Measurements from ENCODE around the gene EYA4. TPM values are rescaled to one million over a fixed set of nuclear protein-coding genes. Genes with fewer than 3 reads are reported as not detected.

EYA4 gene
- polyA plus RNA-seq, 2 of the 4 experiments (the other 2 are of a cell fraction), result 14.4 to 28.3 TPM

DNA sequence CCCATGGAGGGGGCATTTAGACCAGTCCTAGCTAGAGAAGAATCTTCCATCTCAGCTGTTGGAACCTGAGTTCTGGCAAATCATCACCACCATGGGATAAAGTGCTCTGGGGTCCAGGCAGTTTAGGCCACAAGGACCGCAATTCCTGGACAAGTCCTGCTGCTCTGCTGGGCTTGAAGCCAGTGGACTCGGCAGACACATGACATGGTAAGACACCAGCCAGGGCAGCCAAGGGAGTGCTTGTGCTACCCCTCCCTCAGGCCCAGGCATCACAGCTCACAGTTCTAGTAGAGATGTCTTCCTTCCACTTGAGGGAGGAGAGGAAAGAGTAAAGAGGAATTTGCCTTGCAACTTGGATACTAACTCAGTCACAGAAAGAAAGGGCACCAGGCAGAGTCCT lies 246.0 kb downstream of the EYA4 start:
- Histone ChIP-seq H3K4me3 (no peak overlapping the region), H3K27ac (no peak overlapping the region), H3K4me1 (no peaks in the 10 kb centered on the region), H3K9me3 (no peaks in the 10 kb centered on the region), H3K4me2 (no peak overlapping the region)
- TF ChIP-seq SMC3 (IDR thresholded peaks at IDR 0.05) (no peak), EP300 (IDR thresholded peaks at IDR 0.05) (no peak), RFX5 (IDR thresholded peaks at IDR 0.05) (no peak), KDM5A (IDR thresholded peaks at IDR 0.05) (no peak), FOSB (CRISPR knock-in tag; IDR thresholded peaks at IDR 0.05) (no peak), POLR2A (IDR thresholded peaks at IDR 0.05; ENCODE audit: low read length) (no peak), KDM1A (IDR thresholded peaks at IDR 0.05; ENCODE audit: low read depth) (no peak), SREBF2 (IDR thresholded peaks at IDR 0.05) (no peak), CBX8 (IDR thresholded peaks at IDR 0.05) (no peak), NR3C1 (IDR thresholded peaks at IDR 0.05) (no peak), MAZ (IDR thresholded peaks at IDR 0.05; ENCODE audit: borderline replicate concordance, low read depth, low read length) (no peak), GATA3 (IDR thresholded peaks at IDR 0.05; ENCODE audit: borderline replicate concordance) (no peak), TP53 (CRISPR knock-in tag; IDR thresholded peaks at IDR 0.05) (no peak), FOSL2 (IDR thresholded peaks at IDR 0.05) (no peak), FOSL2 (CRISPR knock-in tag; IDR thresholded peaks at IDR 0.05) (no peak), HOXB5 (CRISPR knock-in tag; IDR thresholded peaks at IDR 0.05) (no peak)
- TF ChIP-seq, protein P1, sequence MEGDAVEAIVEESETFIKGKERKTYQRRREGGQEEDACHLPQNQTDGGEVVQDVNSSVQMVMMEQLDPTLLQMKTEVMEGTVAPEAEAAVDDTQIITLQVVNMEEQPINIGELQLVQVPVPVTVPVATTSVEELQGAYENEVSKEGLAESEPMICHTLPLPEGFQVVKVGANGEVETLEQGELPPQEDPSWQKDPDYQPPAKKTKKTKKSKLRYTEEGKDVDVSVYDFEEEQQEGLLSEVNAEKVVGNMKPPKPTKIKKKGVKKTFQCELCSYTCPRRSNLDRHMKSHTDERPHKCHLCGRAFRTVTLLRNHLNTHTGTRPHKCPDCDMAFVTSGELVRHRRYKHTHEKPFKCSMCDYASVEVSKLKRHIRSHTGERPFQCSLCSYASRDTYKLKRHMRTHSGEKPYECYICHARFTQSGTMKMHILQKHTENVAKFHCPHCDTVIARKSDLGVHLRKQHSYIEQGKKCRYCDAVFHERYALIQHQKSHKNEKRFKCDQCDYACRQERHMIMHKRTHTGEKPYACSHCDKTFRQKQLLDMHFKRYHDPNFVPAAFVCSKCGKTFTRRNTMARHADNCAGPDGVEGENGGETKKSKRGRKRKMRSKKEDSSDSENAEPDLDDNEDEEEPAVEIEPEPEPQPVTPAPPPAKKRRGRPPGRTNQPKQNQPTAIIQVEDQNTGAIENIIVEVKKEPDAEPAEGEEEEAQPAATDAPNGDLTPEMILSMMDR (IDR thresholded peaks at IDR 0.05), result no peak
- TF ChIP-seq, protein P2, sequence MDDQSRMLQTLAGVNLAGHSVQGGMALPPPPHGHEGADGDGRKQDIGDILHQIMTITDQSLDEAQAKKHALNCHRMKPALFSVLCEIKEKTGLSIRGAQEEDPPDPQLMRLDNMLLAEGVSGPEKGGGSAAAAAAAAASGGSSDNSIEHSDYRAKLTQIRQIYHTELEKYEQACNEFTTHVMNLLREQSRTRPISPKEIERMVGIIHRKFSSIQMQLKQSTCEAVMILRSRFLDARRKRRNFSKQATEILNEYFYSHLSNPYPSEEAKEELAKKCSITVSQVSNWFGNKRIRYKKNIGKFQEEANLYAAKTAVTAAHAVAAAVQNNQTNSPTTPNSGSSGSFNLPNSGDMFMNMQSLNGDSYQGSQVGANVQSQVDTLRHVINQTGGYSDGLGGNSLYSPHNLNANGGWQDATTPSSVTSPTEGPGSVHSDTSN (IDR thresholded peaks at IDR 0.05), result no peak
- TF ChIP-seq, protein P3, sequence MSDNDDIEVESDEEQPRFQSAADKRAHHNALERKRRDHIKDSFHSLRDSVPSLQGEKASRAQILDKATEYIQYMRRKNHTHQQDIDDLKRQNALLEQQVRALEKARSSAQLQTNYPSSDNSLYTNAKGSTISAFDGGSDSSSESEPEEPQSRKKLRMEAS (IDR thresholded peaks at IDR 0.05), result no peak
- no peak for FAIRE-seq
- no peak for ATAC-seq
- POLR2A ChIA-PET, result no interaction called here
- WGBS (ENCODE audit: missing lambda C conversion rate), result 83% methylated on average over 2 of the region's 2 CpGs
- no peak for DNase-seq (ENCODE audit: low read depth in 1 of 2, low spot score in 1 of 2)
- CTCF ChIA-PET, result interaction anchor here (1.4 kb wide), 1 partner anchor 302 kb away, joined by 4 read pairs; no protein-coding TSS in a partner anchor

DNA sequence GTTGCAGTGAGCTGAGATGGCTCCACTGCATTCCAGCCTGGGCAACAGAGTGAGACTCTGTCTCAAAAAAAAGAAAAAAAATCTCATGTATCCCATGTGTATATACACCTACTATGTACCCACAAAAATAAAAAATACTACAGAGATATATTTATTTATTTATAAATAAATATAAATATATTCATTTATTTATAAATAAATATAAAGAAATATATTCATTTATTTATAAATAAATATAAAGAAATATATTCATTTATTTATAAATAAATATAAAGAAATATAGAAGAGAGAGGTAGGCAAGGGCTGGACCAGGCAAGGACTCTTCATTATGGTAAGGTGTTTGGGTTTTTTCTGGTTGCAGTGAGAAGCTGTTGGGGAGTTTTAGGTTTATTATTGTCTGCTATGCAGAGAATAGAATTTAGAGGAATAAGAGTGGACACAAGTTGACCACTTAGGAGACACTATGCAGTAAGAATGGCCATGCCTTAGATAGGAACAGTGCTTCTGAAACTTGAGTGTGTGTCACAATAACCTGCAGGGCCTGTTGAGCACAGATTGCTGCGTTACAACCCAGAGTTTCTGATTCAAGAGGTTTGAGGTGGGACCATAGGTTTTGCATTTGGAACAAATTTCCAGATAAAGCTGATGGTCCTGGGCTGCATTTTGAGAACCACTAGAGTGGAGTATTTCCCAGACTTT lies 254.2 kb downstream of the EYA4 start:
- 86% methylated on average over 1 of the region's 1 CpG for WGBS (ENCODE audit: missing lambda C conversion rate)
- no peak for TF ChIP-seq NR3C1 (IDR thresholded peaks at IDR 0.05)
- no peak for TF ChIP-seq RAD21 (conservative IDR thresholded peaks at IDR 0.05 in 1 of 2, IDR thresholded peaks at IDR 0.05 in 1 of 2)
- no peak for TF ChIP-seq RCOR1 (IDR thresholded peaks at IDR 0.05; ENCODE audit: low read depth, low read length)
- TF ChIP-seq EP300 (IDR thresholded peaks at IDR 0.05), result no peak
- TF ChIP-seq ZC3H11A (IDR thresholded peaks at IDR 0.05), result no peak
- TF ChIP-seq MAFK (IDR thresholded peaks at IDR 0.05; ENCODE audit: partially characterized antibody), result no peak
- TF ChIP-seq, protein P4, sequence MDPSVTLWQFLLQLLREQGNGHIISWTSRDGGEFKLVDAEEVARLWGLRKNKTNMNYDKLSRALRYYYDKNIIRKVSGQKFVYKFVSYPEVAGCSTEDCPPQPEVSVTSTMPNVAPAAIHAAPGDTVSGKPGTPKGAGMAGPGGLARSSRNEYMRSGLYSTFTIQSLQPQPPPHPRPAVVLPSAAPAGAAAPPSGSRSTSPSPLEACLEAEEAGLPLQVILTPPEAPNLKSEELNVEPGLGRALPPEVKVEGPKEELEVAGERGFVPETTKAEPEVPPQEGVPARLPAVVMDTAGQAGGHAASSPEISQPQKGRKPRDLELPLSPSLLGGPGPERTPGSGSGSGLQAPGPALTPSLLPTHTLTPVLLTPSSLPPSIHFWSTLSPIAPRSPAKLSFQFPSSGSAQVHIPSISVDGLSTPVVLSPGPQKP (IDR thresholded peaks at IDR 0.05; ENCODE audit: low read depth, low read length), result no peak
- no peak for TF ChIP-seq SMC3 (IDR thresholded peaks at IDR 0.05)
- no peak for TF ChIP-seq NPAS2 (CRISPR knock-in tag; IDR thresholded peaks at IDR 0.05; ENCODE audit: borderline replicate concordance)
- no peak for TF ChIP-seq ZFP36 (IDR thresholded peaks at IDR 0.05; ENCODE audit: borderline replicate concordance, partially characterized antibody)
- TF ChIP-seq JUNB (IDR thresholded peaks at IDR 0.05), result no peak
- no peak for TF ChIP-seq NFE2L2 (conservative IDR thresholded peaks at IDR 0.05; ENCODE audit: low read length)
- TF ChIP-seq RFX5 (IDR thresholded peaks at IDR 0.05), result no peak
- no peak overlapping the region for H3K27ac ChIP-seq
- ChIA-PET POLR2A (no interaction called here), CTCF (no interaction called here)
- H3K4me2 ChIP-seq, result no peak overlapping the region
- no peak overlapping the region for H3K4me3 ChIP-seq
- no peaks in the 10 kb centered on the region for H3K9me3 ChIP-seq
- ATAC-seq (no peak), DNase-seq (ENCODE audit: low read depth in 1 of 2, low spot score in 1 of 2) (no peak), FAIRE-seq (no peak)
- H3K4me1 ChIP-seq, result no peaks in the 10 kb centered on the region
